SK-N-SH (cell line): ENCODE data around the gene TP53I11.

ENCODE experiments used
- CTCF ChIP-seq: fragments of 200-600 bp; sonication (generic); IDR thresholded peaks from 2 replicates; pipeline ENCODE4 v1.6.1; 2017; ENCODE audit warnings: antibody characterized with exemption, mild to moderate bottlenecking, moderate library complexity
- EZH2phosphoT487 ChIP-seq: fragments of 200-600 bp; sonication (generic); IDR thresholded peaks from 2 replicates; pipeline ENCODE4 v1.6.1; 2017; ENCODE audit warnings: low read depth, mixed run types, mild to moderate bottlenecking, antibody characterized with exemption, moderate library complexity, borderline replicate concordance
- FOXM1 ChIP-seq: IDR thresholded peaks from 2 replicates; pipeline ENCODE4 v1.4.0; 2012; ENCODE audit warnings: low read depth, mild to moderate bottlenecking
- GATA2 ChIP-seq: sonication (generic); formaldehyde crosslinking; IDR thresholded peaks from 2 replicates; pipeline ENCODE4 v1.5.0; 2020; ENCODE audit warnings: mild to moderate bottlenecking, missing genetic modification reagents
- MAX ChIP-seq: IDR thresholded peaks from 2 replicates; pipeline ENCODE4 v1.4.0; 2012; ENCODE audit warnings: low read depth
- NRF1 ChIP-seq: IDR thresholded peaks from 2 replicates; pipeline ENCODE4 v1.6.1; 2012; ENCODE audit warnings: low read depth, mild to moderate bottlenecking, low read length
- POLR2AphosphoS5 ChIP-seq: IDR thresholded peaks from 2 replicates; pipeline ENCODE4 v1.6.1; 2012; ENCODE audit warnings: low read depth, low read length
- REST ChIP-seq: IDR thresholded peaks from 2 replicates; pipeline ENCODE4 v1.6.1; 2012; ENCODE audit warnings: mild to moderate bottlenecking, low read depth, low read length, moderate library complexity
- RXRA ChIP-seq: IDR thresholded peaks from 2 replicates; pipeline ENCODE4 v1.4.0; 2012; ENCODE audit warnings: low read depth, mild to moderate bottlenecking, borderline replicate concordance
- SMC3 ChIP-seq: IDR thresholded peaks from 2 replicates; pipeline ENCODE4 v1.6.1; 2012; ENCODE audit warnings: low read depth, low read length, improper control_type of control experiment

GRCh38 chr11:44980533-44981427, 30.1 kb upstream of the TP53I11 start:
- no peak for TF ChIP-seq SMC3
- no peak for TF ChIP-seq CTCF
- TF ChIP-seq RXRA = no peak
- no peak for TF ChIP-seq REST
- no peak for TF ChIP-seq GATA2 (CRISPR knock-in tag)
- no peak for TF ChIP-seq FOXM1
- no peak for TF ChIP-seq NRF1
- no peak for TF ChIP-seq MAX
- no peak for TF ChIP-seq POLR2AphosphoS5
- no peak for TF ChIP-seq EZH2phosphoT487
